Fibroblast of gingiva (primary cell): Measurements from ENCODE around the gene ZDHHC7.

ENCODE experiments used
- DNase-seq: peaks from one replicate; pipeline ENCODE4 v3.0.0-alpha.2; 2011; ENCODE audit warnings: low read depth

Gene ZDHHC7

GRCh38 chr16:84993926-84994325 is 17.4 kb downstream of the ZDHHC7 start:
- DNase-seq: no peak

GRCh38 chr16:84992717-84993075 is 18.6 kb downstream of the ZDHHC7 start:
- DNase-seq: peak; percentile 74

DNA sequence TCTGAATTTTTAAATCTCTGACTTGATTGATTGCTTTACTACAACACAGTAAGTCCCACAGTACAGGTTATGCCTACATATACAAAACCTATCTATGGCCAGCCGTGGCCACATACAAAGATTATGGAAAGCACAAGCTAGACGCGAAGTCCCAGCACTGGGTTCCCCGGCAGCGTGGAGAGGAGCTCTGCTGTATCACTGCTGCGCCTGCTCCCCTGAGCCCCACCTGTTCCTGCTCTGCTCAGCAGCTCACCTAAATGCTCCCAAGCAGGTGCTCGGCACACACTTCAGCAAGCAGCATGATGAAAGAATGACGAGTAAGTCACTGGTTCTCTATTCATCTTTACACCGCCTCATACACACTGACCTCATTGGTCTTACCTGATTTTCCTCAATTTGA is 20.6 kb downstream of the ZDHHC7 start:
- DNase-seq: no peak

GRCh38 chr16:84989749-84990620 is 21.4 kb downstream of the ZDHHC7 start:
- DNase-seq: no peak

- DNase-seq: no peak
Observed at GRCh38 chr16:84988328-84989080, 22.8 kb downstream of the ZDHHC7 start.

DNA sequence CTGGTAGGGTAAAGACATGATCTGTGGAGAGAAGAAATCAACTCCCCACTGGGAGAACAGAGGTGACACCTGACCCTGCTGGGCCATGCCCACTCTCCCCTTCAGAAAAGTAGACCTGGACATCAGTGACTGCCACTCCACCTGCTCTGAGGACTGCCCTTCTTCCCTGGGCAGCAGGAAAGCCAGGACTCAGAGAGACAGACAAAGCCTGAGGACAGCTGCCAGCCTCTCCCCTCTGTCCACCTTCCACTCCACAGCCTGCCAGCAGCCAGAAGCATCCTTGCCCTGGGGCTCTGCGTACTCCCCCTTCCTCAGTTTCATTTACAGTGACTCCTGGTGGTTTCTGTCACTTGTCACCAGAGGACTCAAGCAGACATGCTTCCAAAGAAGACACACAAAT is 24.5 kb downstream of the ZDHHC7 start:
- no peak for DNase-seq

- DNase-seq: no peak
Observed at GRCh38 chr16:84986102-84986501, 25.2 kb downstream of the ZDHHC7 start.

DNA sequence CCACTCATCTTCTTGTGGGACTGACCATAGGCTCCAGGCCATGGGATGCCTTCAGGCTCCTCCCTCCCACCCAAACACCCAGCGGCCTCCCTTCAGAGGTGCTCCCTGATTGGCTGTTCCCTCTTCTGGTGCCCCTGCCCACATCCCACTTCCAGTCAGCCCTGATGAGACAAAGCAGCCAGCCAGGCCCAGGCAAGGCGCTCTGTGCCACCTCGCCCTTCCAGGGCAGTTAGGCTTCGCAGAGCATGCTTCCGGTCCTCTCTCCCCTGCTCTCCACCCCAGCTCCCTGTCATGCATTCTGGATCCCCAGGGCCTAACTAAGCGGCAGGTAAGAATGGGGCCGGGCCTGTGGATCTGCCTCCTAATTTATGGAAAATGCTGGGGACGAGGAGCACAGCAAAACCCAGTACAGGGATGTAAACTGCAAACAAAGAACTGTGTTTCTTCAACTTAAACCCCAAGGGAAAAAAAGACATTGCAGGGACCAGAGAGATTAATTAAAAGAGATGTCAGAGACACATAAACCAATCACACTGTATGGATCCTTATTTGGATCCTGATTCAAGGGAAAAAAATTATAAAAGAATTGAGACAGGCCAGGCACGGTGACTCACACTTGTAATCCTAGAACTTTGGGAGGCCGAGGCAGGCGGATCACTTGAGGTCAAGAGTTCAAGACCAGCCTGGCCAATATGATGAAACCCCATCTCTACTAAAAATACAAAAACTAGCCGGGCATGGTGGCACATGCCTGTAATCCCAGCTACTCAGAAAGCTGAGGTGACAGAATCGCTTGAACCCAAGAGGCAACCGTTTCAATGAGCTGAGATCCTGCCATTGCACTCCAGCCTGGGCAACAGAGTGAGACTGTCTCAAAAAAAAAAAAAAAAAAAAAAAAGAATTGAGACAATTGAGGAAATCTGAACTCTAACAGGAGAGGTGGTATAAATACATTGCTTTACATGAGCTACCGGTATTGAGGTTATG is 26.0 kb downstream of the ZDHHC7 start:
- DNase-seq: peak; percentile 89

DNA sequence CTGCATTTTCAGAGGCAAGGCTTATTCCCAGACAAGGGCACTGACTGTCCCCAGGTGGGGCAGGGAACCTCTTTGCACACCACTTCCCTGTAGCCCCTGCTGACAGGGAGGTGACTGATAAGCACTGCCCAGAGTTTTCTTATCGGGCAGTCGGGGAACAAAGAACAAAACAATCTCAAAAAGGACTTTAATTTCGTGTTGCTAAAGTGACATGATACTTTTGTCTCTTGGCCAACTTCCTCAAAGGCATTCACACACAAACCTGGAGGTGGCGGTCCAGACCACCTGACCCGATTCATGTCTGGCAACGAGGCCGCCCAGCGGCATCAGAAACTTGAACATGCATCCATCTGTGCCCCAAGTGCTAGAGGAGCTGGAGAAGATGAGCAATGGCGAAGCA is 28.9 kb downstream of the ZDHHC7 start:
- no peak for DNase-seq

DNA sequence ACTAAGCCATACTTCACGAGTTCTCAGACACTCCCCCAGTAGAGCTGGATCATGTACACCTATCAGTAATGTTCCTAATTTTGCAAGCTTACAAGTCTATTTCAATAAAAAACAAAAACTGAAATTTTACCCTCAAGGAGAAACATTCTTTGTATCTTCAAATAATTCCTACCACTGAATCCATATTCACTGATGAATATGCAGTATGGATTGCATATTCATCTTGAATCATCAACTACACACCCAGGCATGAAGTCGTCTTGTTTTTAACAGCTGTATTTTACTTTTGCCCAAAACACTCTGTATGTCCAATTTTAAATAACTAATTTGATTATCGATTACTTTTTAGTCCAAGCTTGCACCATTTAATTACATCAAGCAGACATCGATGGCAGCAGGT is 31.8 kb downstream of the ZDHHC7 start:
- DNase-seq: no peak

DNA sequence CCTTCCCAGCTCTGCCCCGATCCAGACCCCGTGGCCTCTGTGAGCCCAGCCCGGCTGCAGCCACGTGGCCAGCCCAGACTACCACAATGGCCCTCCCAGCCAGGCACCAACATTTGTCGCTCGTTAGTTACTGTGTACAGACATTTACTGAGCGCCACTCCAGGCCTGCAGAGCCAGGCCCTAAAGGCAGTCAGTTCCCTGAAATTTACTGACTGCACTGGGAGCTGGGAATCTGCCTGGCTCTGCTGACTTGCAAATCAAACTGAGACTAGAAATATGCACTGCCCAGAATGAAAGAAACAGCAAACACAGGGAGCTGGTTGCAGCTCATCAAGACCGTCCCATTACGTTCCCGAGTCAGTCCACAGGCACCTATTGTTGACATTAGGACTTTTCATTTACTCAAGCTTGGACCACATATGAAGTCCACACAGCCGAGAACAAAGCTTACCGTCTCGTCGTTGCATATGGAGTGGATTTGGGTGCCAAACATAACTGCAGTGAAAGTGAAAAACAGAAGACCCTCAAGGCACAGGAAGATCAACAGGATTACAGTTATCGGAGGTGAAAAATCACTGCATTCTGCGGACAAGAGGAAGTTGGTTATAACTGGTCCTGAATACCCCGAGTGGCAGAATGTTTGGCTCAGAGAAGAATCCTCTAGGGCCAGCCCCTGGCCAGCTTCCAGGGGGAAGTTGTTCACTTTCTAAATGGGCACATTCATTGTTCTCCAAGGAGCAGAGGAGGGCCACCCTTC is 34.5 kb downstream of the ZDHHC7 start:
- no peak for DNase-seq

DNA sequence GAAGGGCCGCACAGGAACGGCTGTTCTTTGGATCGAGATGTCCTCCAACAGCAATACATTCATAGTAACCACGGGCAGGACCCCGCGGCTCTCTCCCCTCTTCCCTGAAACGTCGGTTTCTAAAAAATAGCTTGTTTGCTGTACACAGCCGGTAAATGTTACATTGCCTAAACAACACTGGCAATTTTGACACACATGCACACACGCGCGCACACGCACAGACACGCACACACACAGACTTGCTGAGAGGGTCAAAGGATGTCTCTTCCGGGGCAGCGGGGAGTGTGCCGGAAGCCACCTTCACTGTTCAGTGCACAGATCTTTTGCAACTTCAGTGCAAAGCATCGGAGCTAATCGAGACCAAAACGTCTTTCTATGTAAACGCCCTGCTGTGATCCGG is 35.8 kb downstream of the ZDHHC7 start:
- DNase-seq: no peak

GRCh38 chr16:84975066-84975465 is 36.3 kb downstream of the ZDHHC7 start:
- DNase-seq: no peak

GRCh38 chr16:84973776-84974523 is 37.4 kb downstream of the ZDHHC7 start:
- DNase-seq: no peak

GRCh38 chr16:84973236-84973635 is 38.1 kb downstream of the ZDHHC7 start:
- DNase-seq: no peak

- peak; percentile 63 for DNase-seq
Observed at GRCh38 chr16:84970447-84971127, 40.7 kb downstream of the ZDHHC7 start.

DNA sequence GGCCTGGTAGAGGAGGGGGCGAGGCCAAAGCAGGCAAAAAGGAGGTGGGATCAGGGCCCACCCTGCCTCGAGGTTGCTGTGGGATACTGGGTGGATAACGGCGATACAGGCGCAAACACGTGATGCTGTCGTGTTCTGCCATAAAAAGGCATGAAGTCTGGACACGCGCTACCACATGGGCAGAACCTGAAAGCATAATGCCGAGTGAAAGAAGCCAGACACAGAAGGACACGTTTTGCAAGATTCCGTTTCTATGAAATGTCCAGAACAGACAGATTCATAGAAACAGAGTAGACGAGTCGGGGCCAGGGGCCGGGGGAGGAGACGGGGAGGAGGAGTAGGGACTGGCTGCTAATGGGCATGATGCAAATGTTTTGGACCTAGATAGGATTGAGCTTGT is 43.5 kb downstream of the ZDHHC7 start:
- no peak for DNase-seq

DNA sequence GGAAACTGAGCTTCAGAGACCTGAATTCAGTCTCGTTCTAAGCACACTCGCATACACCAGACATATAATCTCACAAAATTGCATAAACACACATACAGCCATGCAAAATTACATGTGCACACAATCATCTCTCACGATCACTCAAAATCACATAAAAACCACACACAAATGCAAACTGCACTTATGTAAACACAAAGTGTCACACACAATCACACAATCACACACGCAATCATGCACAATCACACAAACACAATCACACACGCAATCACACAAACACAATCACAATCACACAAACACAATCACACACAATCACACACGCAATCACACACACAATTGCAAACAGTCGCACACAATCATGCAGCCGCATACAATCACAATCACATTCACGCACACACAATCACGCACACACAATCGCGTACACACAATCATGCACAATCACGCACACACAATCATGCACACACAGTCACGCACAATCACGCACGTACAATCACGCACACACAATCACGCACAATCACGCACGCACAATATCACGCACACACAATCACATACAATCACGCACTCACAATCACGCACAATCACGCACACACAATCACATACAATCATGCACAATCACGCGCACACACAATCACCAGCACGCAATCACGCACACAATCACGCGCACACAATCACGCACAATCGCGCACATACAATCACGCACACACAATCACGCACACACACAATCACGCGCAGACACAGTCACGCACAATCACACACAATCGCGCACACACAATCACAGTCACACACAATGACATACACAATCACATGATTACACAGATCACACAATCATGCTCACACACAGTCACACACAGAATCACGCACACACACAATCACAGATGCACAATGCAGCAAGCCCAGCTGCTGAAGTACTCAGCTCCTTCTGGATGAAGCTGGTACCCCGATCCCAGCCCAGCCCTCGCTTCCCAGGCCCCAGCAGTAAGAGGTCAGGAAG is 45.6 kb downstream of the ZDHHC7 start:
- no peak for DNase-seq
